HEK293T (cell line): ENCODE results near the gene TRDMT1.

Experiments used
- CTCF ChIA-PET: fragments of 350-600 bp; formaldehyde crosslinking; extraction: SDS; loops from one replicate; lab custom pipeline; 2021; ENCODE audit warnings: antibody characterized with exemption, inconsistent platforms; lab: Yijun Ruan, JAX
- POLR2A ChIA-PET: fragments of 350-600 bp; formaldehyde crosslinking; extraction: SDS; loops from one replicate; lab custom pipeline; 2020; ENCODE audit warnings: antibody characterized with exemption, inconsistent platforms; lab: Yijun Ruan, JAX
- DNase-seq: peaks from one replicate; pipeline ENCODE4 v3.0.0; 2012; ENCODE audit warnings: mixed read lengths; ENCODE audit errors: extremely low spot score
- ARNT ChIP-seq: fragments of 450-650 bp; IDR thresholded peaks from 2 replicates; pipeline ENCODE4 v1.6.1; 2017; ENCODE audit warnings: mild to moderate bottlenecking
- BHLHE40 ChIP-seq: fragments of 450-650 bp; IDR thresholded peaks from 2 replicates; pipeline ENCODE4 v1.6.1; 2016; ENCODE audit warnings: mild to moderate bottlenecking, moderate library complexity, borderline replicate concordance
- CTBP1 ChIP-seq: fragments of 450-650 bp; IDR thresholded peaks from 2 replicates; pipeline ENCODE4 v1.6.1; 2016; ENCODE audit warnings: borderline replicate concordance
- ELF4 ChIP-seq: fragments of 450-650 bp; IDR thresholded peaks from 2 replicates; pipeline ENCODE4 v1.6.1; 2017; ENCODE audit warnings: antibody characterized with exemption
- FOXA1 ChIP-seq: fragments of 450-650 bp; IDR thresholded peaks from 2 replicates; pipeline ENCODE4 v1.6.1; 2016; ENCODE audit warnings: mild to moderate bottlenecking
- FOXK2 ChIP-seq: fragments of 450-650 bp; IDR thresholded peaks from 2 replicates; pipeline ENCODE4 v1.6.1; 2016; ENCODE audit warnings: mild to moderate bottlenecking
- FOXM1 ChIP-seq: fragments of 450-650 bp; IDR thresholded peaks from 2 replicates; pipeline ENCODE4 v1.6.1; 2017; ENCODE audit warnings: mild to moderate bottlenecking, borderline replicate concordance
- HDGF ChIP-seq: fragments of 450-650 bp; IDR thresholded peaks from 2 replicates; pipeline ENCODE4 v1.6.1; 2017; ENCODE audit warnings: antibody characterized with exemption, borderline replicate concordance
- L3MBTL2 ChIP-seq: fragments of 450-650 bp; conservative IDR thresholded peaks from 2 replicates; pipeline ENCODE4 v1.6.1; 2016; ENCODE audit warnings: mild to moderate bottlenecking
- LEF1 ChIP-seq: fragments of 450-650 bp; IDR thresholded peaks from 2 replicates; pipeline ENCODE4 v1.6.1; 2017; ENCODE audit warnings: mild to moderate bottlenecking, borderline replicate concordance
- NFRKB ChIP-seq: fragments of 450-650 bp; IDR thresholded peaks from 2 replicates; pipeline ENCODE4 v1.6.1; 2016; ENCODE audit warnings: mild to moderate bottlenecking, moderate library complexity
- SP1 ChIP-seq: fragments of 450-650 bp; IDR thresholded peaks from 2 replicates; pipeline ENCODE4 v1.6.1; 2017
- SUZ12 ChIP-seq: fragments of 450-650 bp; IDR thresholded peaks from 2 replicates; pipeline ENCODE4 v1.6.1; 2016; ENCODE audit warnings: mild to moderate bottlenecking
- TARDBP ChIP-seq: fragments of 450-650 bp; IDR thresholded peaks from 2 replicates; pipeline ENCODE4 v1.6.1; 2016
- ZNF384 ChIP-seq: fragments of 450-650 bp; IDR thresholded peaks from 2 replicates; pipeline ENCODE4 v1.6.1; 2016
- TF ChIP-seq, protein P1 (sequence below): fragments of 450-650 bp; IDR thresholded peaks from 2 replicates; pipeline ENCODE4 v1.6.1; 2016

The TRDMT1 gene

DNA sequence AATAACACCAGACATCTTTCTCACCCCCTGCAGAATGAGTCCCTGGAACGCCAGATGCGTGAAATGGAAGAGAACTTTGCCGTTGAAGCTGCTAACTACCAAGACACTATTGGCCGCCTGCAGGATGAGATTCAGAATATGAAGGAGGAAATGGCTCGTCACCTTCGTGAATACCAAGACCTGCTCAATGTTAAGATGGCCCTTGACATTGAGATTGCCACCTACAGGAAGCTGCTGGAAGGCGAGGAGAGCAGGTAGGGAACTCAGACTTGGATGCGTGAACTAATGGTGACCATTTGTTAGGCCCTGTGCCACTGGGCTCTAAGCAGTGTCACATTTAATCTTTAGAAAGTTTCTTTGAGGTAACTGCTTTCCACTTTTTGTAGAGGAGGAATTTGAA, 33.7 kb upstream of the TRDMT1 start:
- DNase-seq: no peak
- ChIA-PET CTCF (interaction anchor here (0.5 to 0.6 kb wide), 2 partner anchors 373 to 1528 kb away, joined by 3 read pairs; no protein-coding TSS in a partner anchor), POLR2A (interaction anchor here (0.8 to 1.0 kb wide), 2 partner anchors 9 to 15 kb away, joined by 3 read pairs; no protein-coding TSS in a partner anchor)
- no peak for TF ChIP-seq TARDBP
- no peak for TF ChIP-seq ARNT
- TF ChIP-seq SP1: no peak
- TF ChIP-seq L3MBTL2: no peak
- no peak for TF ChIP-seq SUZ12
- no peak for TF ChIP-seq FOXM1
- no peak for TF ChIP-seq NFRKB
- TF ChIP-seq CTBP1: no peak
- no peak for TF ChIP-seq ZNF384
- TF ChIP-seq, protein P1, sequence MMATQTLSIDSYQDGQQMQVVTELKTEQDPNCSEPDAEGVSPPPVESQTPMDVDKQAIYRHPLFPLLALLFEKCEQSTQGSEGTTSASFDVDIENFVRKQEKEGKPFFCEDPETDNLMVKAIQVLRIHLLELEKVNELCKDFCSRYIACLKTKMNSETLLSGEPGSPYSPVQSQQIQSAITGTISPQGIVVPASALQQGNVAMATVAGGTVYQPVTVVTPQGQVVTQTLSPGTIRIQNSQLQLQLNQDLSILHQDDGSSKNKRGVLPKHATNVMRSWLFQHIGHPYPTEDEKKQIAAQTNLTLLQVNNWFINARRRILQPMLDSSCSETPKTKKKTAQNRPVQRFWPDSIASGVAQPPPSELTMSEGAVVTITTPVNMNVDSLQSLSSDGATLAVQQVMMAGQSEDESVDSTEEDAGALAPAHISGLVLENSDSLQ: no peak
- TF ChIP-seq FOXK2: no peak
- TF ChIP-seq HDGF: no peak
- no peak for TF ChIP-seq FOXA1
- TF ChIP-seq ELF4: no peak
- TF ChIP-seq BHLHE40: no peak
- TF ChIP-seq LEF1: no peak

DNA sequence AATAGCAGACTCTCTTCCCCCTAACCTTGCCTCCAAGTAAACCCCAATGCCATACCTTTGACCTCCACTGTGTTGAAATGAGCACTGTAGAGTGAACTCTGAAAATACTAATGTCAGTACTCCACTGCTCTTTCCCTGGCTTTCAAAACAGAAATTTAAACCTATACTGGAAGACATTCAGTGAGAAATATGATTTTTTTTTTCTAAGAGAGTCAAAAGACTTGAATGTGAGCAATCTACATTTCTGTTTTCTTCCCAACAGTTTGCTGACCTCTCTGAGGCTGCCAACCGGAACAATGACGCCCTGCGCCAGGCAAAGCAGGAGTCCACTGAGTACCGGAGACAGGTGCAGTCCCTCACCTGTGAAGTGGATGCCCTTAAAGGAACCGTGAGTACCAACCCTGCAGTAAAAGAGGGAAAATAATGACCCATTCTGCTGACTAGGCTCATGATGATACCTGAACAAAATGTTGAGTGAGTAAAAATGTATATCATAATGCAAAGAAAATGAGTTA, 33.0 kb upstream of the TRDMT1 start:
- no peak for DNase-seq
- ChIA-PET CTCF (no interaction called here), POLR2A (interaction anchor here (0.8 to 1.0 kb wide), 2 partner anchors 10 to 14 kb away, joined by 3 read pairs; no protein-coding TSS in a partner anchor)
- no peak for TF ChIP-seq SUZ12
- no peak for TF ChIP-seq L3MBTL2
- TF ChIP-seq HDGF: no peak
- TF ChIP-seq TARDBP: no peak
- TF ChIP-seq FOXK2: no peak
- TF ChIP-seq BHLHE40: no peak
- no peak for TF ChIP-seq ELF4
- TF ChIP-seq NFRKB: no peak
- no peak for TF ChIP-seq ZNF384
- TF ChIP-seq LEF1: no peak
- TF ChIP-seq SP1: no peak
- TF ChIP-seq, protein P1: no peak
- TF ChIP-seq FOXM1: no peak
- no peak for TF ChIP-seq CTBP1
- no peak for TF ChIP-seq FOXA1
- TF ChIP-seq ARNT: no peak

- CTCF ChIA-PET: no interaction called here
- POLR2A ChIA-PET: interaction anchor here (0.6 kb wide), 1 partner anchor 20 kb away, joined by 3 read pairs; no protein-coding TSS in a partner anchor
- TF ChIP-seq FOXM1: no peak
- no peak for TF ChIP-seq FOXK2
- TF ChIP-seq L3MBTL2: no peak
- no peak for TF ChIP-seq ZNF384
- TF ChIP-seq, protein P1: no peak
- no peak for TF ChIP-seq HDGF
- TF ChIP-seq NFRKB: no peak
- no peak for TF ChIP-seq CTBP1
- TF ChIP-seq BHLHE40: no peak
- no peak for TF ChIP-seq SUZ12
- TF ChIP-seq SP1: no peak
- no peak for TF ChIP-seq FOXA1
- TF ChIP-seq ELF4: no peak
- DNase-seq: no peak
Observed at GRCh38 chr10:17233286-17233991, 32.0 kb upstream of the TRDMT1 start.

GRCh38 chr10:17232276-17232960, 30.9 kb upstream of the TRDMT1 start:
- ChIA-PET CTCF (interaction anchor here (0.5 kb wide), 1 partner anchor 363 kb away, joined by 3 read pairs; no protein-coding TSS in a partner anchor), POLR2A (interaction anchor here (1.1 to 6.9 kb wide), 2 partner anchors 16 to 32 kb away, joined by 4 to 104 read pairs; partner anchors contain the start of gene TRDMT1)
- DNase-seq: no peak
- TF ChIP-seq ZNF384 (no peak), CTBP1 (no peak), SP1 (no peak), L3MBTL2 (no peak), NFRKB (no peak), ARNT (no peak), LEF1 (no peak), FOXA1 (no peak), FOXK2 (no peak), SUZ12 (no peak), ELF4 (no peak), BHLHE40 (no peak), HDGF (no peak), TARDBP (no peak), FOXM1 (no peak)
- TF ChIP-seq, protein P1: no peak
